Spleen (tissue), 7 donors: ENCODE measurements around the gene CSTB.

ENCODE experiments used
- POLR2A ChIP-seq, 3 donors: fragments of 450-650 bp; IDR thresholded peaks; one replicate each; pipeline ENCODE4 v1.5.1; 2017; ENCODE audit warnings: antibody characterized with exemption in 3 of 3, mild to moderate bottlenecking in 1 of 3
- POLR2AphosphoS5 ChIP-seq, 3 donors: sonication (generic); formaldehyde crosslinking; IDR thresholded peaks; one replicate each; pipeline ENCODE4 v1.5.1; 2017; ENCODE audit warnings: antibody characterized with exemption in 3 of 3
- TF ChIP-seq, protein P1 (sequence below), 11 experiments: fragments of 200-600 bp in 7 of 11; fragments of 450-650 bp in 4 of 11; sonication (generic) in 4 of 11; IDR thresholded peaks in 8 of 11; conservative IDR thresholded peaks in 3 of 11; 1 replicate in 7 of 11; 2 replicates in 4 of 11; pipeline versions ENCODE4 v1.4.0 to v1.8.0; 2016 to 2021; ENCODE audit warnings: antibody characterized with exemption in 11 of 11, inconsistent platforms in 4 of 11, mild to moderate bottlenecking in 1 of 11
- donor health status: DM: no; HTN: no; CAD: no; lungs with moderate emphysema.
- donor health status: DM: no; HTN: no; CAD: no.
- donor health status: DM: no; HTN: no; CAD: no.

- TF ChIP-seq, protein P1, sequence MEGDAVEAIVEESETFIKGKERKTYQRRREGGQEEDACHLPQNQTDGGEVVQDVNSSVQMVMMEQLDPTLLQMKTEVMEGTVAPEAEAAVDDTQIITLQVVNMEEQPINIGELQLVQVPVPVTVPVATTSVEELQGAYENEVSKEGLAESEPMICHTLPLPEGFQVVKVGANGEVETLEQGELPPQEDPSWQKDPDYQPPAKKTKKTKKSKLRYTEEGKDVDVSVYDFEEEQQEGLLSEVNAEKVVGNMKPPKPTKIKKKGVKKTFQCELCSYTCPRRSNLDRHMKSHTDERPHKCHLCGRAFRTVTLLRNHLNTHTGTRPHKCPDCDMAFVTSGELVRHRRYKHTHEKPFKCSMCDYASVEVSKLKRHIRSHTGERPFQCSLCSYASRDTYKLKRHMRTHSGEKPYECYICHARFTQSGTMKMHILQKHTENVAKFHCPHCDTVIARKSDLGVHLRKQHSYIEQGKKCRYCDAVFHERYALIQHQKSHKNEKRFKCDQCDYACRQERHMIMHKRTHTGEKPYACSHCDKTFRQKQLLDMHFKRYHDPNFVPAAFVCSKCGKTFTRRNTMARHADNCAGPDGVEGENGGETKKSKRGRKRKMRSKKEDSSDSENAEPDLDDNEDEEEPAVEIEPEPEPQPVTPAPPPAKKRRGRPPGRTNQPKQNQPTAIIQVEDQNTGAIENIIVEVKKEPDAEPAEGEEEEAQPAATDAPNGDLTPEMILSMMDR (IDR thresholded peaks at IDR 0.05 in 8 of 11, conservative IDR thresholded peaks at IDR 0.05 in 3 of 11), result no peak
- TF ChIP-seq POLR2A (IDR thresholded peaks at IDR 0.05) (no peak), POLR2AphosphoS5 (IDR thresholded peaks at IDR 0.05) (no peak)
These were observed 10.2 kb upstream of the CSTB start for GRCh38 chr21:43786300-43786806.
